GM18909 (cell line): ENCODE data around the gene BAZ2A.
A peak's percentile ranks its signal among the peaks of the same experiment; 100 is the strongest.

Source experiments
- ATAC-seq: cut with Tn5 transposase; IDR thresholded peaks from one replicate; pipeline ENCODE4 v1.9.1; 2021; ENCODE audit warnings: mild to moderate bottlenecking; ENCODE audit not compliant: unreplicated experiment, poor library complexity

Gene BAZ2A

DNA sequence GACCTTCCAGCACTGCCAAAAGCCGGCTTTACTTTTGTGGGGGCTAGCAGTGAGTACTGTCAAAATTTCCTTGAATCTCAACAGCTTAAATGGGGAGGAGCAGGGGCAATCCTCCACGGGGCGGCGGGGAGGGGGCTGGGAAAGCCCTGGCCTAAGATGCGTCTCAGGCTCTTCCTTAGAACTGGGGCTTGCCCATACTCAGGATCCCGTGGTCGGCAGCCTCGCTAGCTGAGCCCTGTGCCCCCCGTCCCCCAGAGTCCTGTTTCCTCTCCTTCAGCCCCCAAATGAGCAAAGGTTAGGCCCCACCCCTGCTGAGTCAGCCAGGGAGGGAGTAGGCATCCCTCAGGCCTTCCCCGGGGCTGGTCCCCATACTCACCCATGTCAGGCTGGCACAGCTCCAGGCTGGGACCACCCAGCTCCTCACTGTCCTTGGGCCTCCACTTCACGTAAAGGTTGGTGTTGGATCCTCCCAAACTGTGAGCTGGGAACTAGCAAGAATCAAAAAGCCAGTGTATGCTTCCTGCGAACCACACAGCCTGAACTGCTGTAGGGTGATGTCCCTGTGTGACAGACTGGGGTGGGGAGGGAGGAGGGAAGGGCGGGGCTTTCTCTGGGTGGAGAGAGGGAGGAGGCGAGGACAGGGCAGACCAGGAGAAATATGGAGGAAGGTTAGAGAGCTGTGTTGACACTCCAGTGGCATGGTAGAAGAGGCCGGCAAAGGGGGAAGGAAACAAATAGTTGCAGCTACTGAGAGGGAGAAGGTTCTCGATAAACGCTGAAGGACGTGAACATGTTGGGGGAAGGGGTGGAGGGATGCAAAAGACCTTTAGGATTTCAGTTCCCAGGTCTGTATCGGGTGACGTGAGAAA lies 5.9 kb upstream of the BAZ2A start:
- peak; percentile 52 for ATAC-seq

DNA sequence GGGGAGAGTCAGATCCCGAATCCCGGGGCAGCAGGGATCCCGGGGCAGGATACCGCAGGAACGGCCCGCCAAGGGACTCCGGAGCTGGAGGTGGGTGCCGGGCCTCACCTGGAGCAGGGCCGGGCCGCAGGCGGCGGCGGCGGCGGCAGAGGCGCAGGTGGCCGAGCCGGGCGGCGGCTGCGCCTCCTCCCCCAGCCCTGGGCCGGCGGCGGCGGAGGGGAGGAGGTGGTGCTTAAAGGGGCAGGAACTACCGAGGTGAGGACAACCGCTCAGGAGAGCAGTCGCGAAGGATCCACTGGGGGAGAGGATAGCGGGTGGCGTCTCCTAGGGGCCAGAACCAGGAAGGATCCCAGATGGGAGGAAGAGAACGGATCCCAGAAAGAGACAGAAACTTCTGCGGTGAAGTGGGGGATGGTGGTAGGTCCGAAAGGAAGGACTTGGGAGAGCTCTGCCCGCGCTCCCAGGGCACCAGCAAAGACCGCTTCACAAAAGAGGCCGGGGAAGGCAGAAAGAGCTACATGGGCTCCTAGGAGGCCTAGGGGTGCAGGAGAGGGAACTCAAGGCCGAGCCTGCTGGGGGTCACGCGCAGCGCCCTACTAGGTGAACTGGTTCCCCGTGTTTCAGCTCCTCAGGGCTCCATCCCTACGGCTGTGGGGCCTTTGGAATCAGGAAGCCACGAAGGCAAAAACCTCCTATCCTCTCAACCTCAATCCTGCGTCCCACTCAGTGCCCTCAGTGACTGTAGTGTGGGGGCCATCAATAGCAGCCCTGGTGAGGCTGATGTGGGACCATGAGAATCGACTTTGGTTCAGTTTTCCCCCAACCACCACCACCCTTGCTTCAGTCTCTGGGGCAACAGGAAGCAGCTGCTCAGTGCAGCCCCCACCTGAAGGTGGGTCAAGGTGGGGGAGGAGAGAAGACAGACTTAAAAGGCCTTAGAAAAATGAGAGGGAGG lies 5.0 kb upstream of the BAZ2A start:
- peak; percentile 29 for ATAC-seq

GRCh38 chr12:56634242-56634836 lies 4.2 kb upstream of the BAZ2A start:
- no peak for ATAC-seq

- no peak for ATAC-seq
Observed at GRCh38 chr12:56633468-56634241, 3.5 kb upstream of the BAZ2A start.

DNA sequence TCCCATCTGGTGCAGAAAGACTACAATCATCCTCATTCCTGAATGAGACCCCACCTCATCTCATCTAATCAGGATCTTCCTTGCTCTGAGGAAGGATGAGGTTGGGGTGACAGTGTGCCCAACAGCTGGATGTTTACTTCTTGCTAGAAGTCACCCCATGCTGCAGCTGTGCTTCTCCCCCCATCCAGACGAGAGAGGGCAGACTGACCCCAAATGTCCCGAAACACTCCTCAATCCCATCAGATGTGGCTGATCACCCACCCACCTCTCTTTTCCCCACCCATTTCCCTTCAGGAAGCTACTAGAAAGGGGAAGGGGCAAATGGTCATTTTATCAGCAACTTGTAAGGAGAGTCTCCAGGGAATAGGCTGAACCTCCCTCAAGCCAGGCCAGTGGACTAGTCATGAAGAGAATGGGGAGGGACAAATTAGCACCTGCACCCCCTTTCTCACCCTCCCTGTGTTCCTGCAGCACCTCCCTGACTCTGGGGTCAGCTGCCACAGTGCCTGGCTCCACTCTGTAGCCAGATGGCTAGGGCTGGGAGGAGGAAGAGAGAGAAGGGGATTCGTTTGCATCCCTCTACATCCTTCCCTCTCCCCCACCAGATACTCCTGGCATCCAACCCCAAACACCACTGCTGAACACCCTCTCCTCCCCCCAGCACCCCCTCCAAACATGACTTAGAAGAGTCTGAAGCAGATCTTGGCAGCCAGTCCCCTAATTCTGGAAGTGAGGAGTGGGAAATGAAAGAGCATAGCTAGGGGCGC lies 2.8 kb upstream of the BAZ2A start:
- no peak for ATAC-seq

DNA sequence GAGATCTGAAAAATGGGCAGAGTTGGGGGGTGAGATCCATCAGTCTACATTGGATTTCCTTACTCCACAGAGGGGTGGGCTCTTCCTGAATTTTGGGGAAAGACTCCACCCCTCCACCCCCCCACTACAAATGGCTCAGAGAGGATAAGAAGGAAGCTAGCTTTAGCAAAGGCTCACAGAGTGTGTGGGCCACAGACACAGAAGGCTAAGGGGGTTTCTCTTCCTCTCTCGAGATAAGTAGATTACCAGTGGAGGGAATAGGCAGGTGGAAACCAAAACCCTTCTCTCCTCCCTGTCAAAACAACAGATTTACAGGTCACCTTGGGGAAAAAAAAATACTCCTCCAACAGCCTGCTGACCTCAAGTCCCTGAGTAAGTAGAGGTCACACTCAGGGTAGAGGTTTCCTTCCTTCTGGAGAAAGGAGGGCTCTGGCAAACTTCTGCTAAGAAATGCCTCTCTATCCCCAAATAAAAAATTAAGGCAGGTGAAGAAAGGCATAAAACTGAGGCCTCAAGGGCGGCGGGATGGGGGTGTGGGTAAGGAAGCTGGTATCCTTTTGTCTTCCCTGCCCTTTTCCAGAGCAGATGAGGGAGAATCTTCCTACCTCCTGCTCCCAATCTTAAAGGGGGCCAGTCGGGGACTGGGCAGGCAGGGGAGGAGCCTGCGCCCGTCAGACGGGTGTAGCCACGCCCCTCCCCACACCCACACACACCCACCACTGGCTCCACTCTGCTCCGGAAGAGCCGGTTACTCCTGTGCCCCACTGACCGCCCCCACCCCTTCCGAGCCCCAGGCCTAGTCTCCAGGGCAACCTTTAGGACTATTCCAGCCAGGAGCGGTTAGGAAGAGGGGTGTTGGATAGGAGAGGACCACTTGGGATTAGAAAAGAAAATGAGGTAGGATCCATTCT lies 1.9 kb upstream of the BAZ2A start:
- peak; percentile 23 for ATAC-seq

- peak; percentile 3 for ATAC-seq
Observed at GRCh38 chr12:56629459-56630179, 507 bp downstream of the BAZ2A start.

DNA sequence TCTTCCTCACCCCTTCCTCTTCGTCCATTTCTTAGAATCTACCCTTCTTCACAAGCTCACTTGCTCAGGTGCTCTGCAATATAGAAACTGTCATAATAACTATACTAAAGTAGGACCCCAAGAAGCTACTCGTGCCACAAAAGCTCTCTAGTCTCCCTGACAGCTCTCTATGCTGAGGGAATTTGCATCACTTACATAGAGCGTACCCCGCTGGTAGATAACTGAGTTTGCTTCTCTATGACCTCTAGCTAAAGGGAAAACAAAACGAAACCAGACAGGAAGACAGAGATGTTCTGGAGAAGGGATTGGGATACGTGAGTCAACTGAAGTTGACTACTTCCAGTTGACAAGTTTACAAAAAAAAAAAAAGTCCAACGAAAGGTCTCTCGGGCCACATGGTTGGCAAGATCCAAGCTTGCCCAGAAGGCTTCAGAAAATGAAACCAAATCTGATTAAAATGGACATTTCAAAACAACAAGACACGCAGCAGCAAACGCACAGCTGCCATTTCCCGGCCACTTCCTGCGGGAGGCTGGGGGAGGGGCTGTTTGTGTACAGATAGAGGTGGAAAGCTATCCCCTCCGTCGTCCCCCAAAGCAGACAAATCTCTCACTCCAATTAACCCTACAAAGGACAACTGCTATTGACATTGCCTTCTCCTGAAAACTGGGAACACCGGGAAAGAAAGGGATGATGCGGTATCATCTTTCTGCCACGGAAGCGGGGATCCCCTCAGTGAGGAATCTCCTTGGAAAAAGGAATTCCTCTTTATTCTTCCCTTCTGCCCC lies 1.3 kb downstream of the BAZ2A start:
- no peak for ATAC-seq

DNA sequence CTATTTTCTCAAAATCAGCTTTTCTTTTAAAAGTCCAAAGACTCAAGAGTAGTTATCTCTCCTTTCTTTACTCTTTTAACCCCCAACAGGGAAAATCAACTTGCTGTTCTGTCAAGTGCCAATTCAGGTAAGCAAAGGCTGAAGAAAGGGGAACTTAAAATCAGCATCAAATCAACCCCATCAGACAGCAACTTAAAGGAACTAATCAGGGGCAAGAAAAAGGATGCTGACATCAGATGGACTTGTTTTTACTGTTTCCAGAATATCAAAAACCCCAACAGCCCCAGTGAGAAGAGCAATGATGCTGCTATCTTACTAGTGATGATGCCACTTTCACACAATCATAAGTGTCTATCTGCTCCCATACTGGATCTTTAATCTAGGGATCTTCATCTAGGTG lies 3.4 kb downstream of the BAZ2A start:
- no peak for ATAC-seq

GRCh38 chr12:56622535-56622934 lies 7.6 kb downstream of the BAZ2A start:
- no peak for ATAC-seq

- no peak for ATAC-seq
Observed at GRCh38 chr12:56616925-56617324, 13.2 kb downstream of the BAZ2A start.

GRCh38 chr12:56616244-56616643 lies 13.9 kb downstream of the BAZ2A start:
- ATAC-seq: no peak

DNA sequence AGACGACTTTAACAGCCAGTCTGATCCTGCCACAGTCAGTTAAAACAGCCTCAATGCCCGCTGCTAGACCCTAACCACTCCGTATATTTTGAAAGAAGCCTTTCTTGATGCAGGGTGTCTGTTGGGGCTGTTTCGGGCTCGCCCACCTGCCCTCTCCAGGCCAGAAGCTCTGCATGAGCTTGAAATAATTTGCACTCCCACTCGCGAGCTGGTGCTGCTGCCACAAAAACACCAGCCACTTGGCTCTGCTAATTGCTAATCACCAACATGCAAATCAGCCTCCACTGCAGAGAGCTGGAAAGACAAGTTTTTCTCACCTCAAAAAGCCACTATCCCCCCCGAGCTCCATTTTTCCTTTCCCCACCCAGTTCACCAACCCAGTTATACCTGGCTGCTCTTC lies 15.5 kb downstream of the BAZ2A start:
- no peak for ATAC-seq

- no peak for ATAC-seq
Observed at GRCh38 chr12:56604355-56604754, 25.8 kb downstream of the BAZ2A start.

DNA sequence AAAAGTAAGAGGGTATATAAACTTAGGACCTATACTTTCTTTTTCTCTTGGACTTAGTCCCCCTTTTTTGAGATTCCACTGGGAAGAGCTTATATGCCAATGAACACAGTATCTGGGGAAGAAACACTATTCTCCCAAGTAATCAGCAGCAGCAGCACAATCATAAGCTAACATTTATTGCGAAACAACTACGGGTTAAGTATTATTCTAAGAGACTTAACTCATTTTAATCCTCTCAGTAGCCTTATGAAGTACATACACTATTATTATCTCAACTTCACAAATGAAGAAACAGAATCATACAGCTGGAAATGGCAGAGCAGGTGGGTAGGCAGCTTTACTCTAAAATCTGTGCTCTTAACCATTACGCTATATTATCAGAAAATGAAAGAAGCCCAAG lies 27.9 kb downstream of the BAZ2A start:
- ATAC-seq: no peak

GRCh38 chr12:56601503-56601902 lies 28.6 kb downstream of the BAZ2A start:
- no peak for ATAC-seq

GRCh38 chr12:56600753-56601152 lies 29.4 kb downstream of the BAZ2A start:
- ATAC-seq: no peak
